Stimulated activated CD4-positive, alpha-beta T cell treated with anti-CD3 and anti-CD28 coated beads, Interleukin-15, amount 100 ng/mL, for 24 hours (primary cell): Measurements from ENCODE around the gene PTPN22.
A peak's percentile ranks its signal among the peaks of the same experiment; 100 is the strongest.

Source experiments
- DNase-seq: peaks from one replicate; pipeline ENCODE4 v3.0.0-alpha.2; 2020

PTPN22 gene

GRCh38 chr1:113793878-113794834 is 77.4 kb downstream of the PTPN22 start:
- no peak for DNase-seq

- no peak for DNase-seq
Observed at GRCh38 chr1:113792986-113793385, 78.5 kb downstream of the PTPN22 start.

GRCh38 chr1:113792471-113792870 is 79.0 kb downstream of the PTPN22 start:
- no peak for DNase-seq

GRCh38 chr1:113788802-113789201 is 82.7 kb downstream of the PTPN22 start:
- DNase-seq: no peak

GRCh38 chr1:113787663-113788062 is 83.8 kb downstream of the PTPN22 start:
- DNase-seq: no peak

GRCh38 chr1:113786069-113786468 is 85.4 kb downstream of the PTPN22 start:
- DNase-seq: no peak

GRCh38 chr1:113784104-113784779 is 87.3 kb downstream of the PTPN22 start:
- DNase-seq: peak; percentile 45

GRCh38 chr1:113783254-113784103 is 88.0 kb downstream of the PTPN22 start:
- DNase-seq: peak; percentile 34

GRCh38 chr1:113782406-113782805 is 89.1 kb downstream of the PTPN22 start:
- no peak for DNase-seq

GRCh38 chr1:113780374-113781146 is 91.0 kb downstream of the PTPN22 start:
- DNase-seq: no peak

- no peak for DNase-seq
Observed at GRCh38 chr1:113779542-113779941, 92.0 kb downstream of the PTPN22 start.

- no peak for DNase-seq
Observed at GRCh38 chr1:113777561-113777960, 94.0 kb downstream of the PTPN22 start.

GRCh38 chr1:113770031-113770430 is 101.5 kb downstream of the PTPN22 start:
- DNase-seq: no peak

GRCh38 chr1:113769601-113769970 is 101.9 kb downstream of the PTPN22 start:
- no peak for DNase-seq

- DNase-seq: no peak
Observed at GRCh38 chr1:113768916-113769600, 102.5 kb downstream of the PTPN22 start.

GRCh38 chr1:113765306-113766230 is 105.9 kb downstream of the PTPN22 start:
- no peak for DNase-seq
